Measurements from ENCODE around the gene EPB41L3. TPM values are rescaled to one million over a fixed set of nuclear protein-coding genes. Genes with fewer than 3 reads are reported as not detected.

EPB41L3 gene
- total and polyA plus RNA-seq, 2 experiments from 2014 or later: 8.0 to 11.7 TPM

DNA sequence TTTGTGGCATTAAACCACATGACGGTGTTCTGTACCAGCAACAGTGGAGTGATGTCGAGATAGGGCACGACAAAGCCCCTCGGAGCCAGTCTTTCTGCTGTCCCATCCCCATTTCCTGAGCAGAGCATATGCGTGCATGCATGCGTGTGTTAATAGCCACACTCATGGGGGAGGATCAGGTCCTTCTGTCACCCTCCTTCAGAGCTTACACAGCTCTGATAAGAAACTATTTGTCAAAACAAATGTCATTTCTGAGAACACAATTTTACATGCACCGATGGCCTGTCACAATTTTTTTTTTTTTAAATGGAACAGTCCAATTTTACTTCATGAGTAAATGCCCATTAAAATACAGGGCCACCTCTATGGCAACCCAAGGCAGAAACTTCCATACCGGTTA, 152.4 kb downstream of the EPB41L3 start:
- Histone ChIP-seq H2AFZ (no peak overlapping the region), H3K27me3 (ENCODE audit: insufficient read depth) (no peaks in the 10 kb centered on the region), H3F3A (replicated peaks; ENCODE audit: low read depth) (no peaks in the 10 kb centered on the region), H3K4me3 (no peak overlapping the region), H4K20me1 (replicated peaks; ENCODE audit: insufficient read depth) (no peaks in the 10 kb centered on the region), H3K27ac (ENCODE audit: low read depth) (no peak overlapping the region), H3K4me2 (no peak overlapping the region), H3K9me2 (ENCODE audit: insufficient read depth) (no peaks in the 10 kb centered on the region), H3K79me2 (replicated peaks; ENCODE audit: insufficient read depth) (no peaks in the 10 kb centered on the region), H3K36me3 (ENCODE audit: insufficient read depth) (no peaks in the 10 kb centered on the region), H3K4me1 (ENCODE audit: insufficient read depth) (no peaks in the 10 kb centered on the region)
- Mint-ChIP-seq H3K4me3 (no peak overlapping the region), H3K36me3 (ENCODE audit: low read depth) (no peaks in the 10 kb centered on the region), H3K9me3 (no peaks in the 10 kb centered on the region), H3K27ac (no peak overlapping the region), H3K4me1 (no peaks in the 10 kb centered on the region), H3K27me3 (ENCODE audit: insufficient read depth, low read depth, poor library complexity) (no peaks in the 10 kb centered on the region)
- ATAC-seq (no peak), DNase-seq (ENCODE audit: low spot score) (no peak)
- TF ChIP-seq ETS1 (IDR thresholded peaks at IDR 0.05) (no peak), ZNF114 (CRISPR knock-in tag; IDR thresholded peaks at IDR 0.05) (no peak), STAT1 (IDR thresholded peaks at IDR 0.05; ENCODE audit: unreplicated experiment) (no peak), REST (IDR thresholded peaks at IDR 0.05; ENCODE audit: unreplicated experiment) (no peak), EZH2phosphoT487 (IDR thresholded peaks at IDR 0.05; ENCODE audit: unreplicated experiment) (no peak), POLR2AphosphoS5 (IDR thresholded peaks at IDR 0.05; ENCODE audit: low read depth) (no peak)

- Mint-ChIP-seq H3K36me3 (ENCODE audit: low read depth) (no peaks in the 10 kb centered on the region), H3K4me1 (no peaks in the 10 kb centered on the region)
- no peaks in the 10 kb centered on the region for H3K27me3 ChIP-seq (ENCODE audit: insufficient read depth)
- TF ChIP-seq JUNB (IDR thresholded peaks at IDR 0.05; ENCODE audit: unreplicated experiment) (no peak), CREB1 (CRISPR knock-in tag; IDR thresholded peaks at IDR 0.05; ENCODE audit: low read depth) (no peak), NANOG (IDR thresholded peaks at IDR 0.05; ENCODE audit: borderline replicate concordance) (no peak), EZH2 (IDR thresholded peaks at IDR 0.05; ENCODE audit: low read depth, unreplicated experiment) (no peak), ETS1 (IDR thresholded peaks at IDR 0.05) (no peak), REST (IDR thresholded peaks at IDR 0.05; ENCODE audit: unreplicated experiment) (no peak), POLR2AphosphoS5 (IDR thresholded peaks at IDR 0.05; ENCODE audit: low read depth) (no peak), ZNF331 (CRISPR knock-in tag; IDR thresholded peaks at IDR 0.05; ENCODE audit: low read depth) (no peak), EZH2phosphoT487 (IDR thresholded peaks at IDR 0.05; ENCODE audit: unreplicated experiment) (no peak)
- TF ChIP-seq, protein P1, sequence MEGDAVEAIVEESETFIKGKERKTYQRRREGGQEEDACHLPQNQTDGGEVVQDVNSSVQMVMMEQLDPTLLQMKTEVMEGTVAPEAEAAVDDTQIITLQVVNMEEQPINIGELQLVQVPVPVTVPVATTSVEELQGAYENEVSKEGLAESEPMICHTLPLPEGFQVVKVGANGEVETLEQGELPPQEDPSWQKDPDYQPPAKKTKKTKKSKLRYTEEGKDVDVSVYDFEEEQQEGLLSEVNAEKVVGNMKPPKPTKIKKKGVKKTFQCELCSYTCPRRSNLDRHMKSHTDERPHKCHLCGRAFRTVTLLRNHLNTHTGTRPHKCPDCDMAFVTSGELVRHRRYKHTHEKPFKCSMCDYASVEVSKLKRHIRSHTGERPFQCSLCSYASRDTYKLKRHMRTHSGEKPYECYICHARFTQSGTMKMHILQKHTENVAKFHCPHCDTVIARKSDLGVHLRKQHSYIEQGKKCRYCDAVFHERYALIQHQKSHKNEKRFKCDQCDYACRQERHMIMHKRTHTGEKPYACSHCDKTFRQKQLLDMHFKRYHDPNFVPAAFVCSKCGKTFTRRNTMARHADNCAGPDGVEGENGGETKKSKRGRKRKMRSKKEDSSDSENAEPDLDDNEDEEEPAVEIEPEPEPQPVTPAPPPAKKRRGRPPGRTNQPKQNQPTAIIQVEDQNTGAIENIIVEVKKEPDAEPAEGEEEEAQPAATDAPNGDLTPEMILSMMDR (conservative IDR thresholded peaks at IDR 0.05; ENCODE audit: low read depth in 2 of 2): no peak
Observed at GRCh38 chr18:5389356-5389755, 154.4 kb downstream of the EPB41L3 start.

More at GRCh38 chr18:5389356-5389755, 154.4 kb downstream of the EPB41L3 start:
- Histone ChIP-seq H3K36me3 (ENCODE audit: insufficient read depth) (no peaks in the 10 kb centered on the region), H3K27ac (ENCODE audit: low read depth) (no peak overlapping the region), H3K79me2 (replicated peaks; ENCODE audit: insufficient read depth) (no peaks in the 10 kb centered on the region), H4K20me1 (replicated peaks; ENCODE audit: insufficient read depth) (no peaks in the 10 kb centered on the region; the same call in 1 of the 2 replicates), H3K9me2 (ENCODE audit: insufficient read depth) (no peaks in the 10 kb centered on the region), H3K4me2 (no peak overlapping the region), H2AFZ (no peak overlapping the region), H3K4me3 (no peak overlapping the region), H3K4me1 (ENCODE audit: insufficient read depth) (no peaks in the 10 kb centered on the region), H3F3A (replicated peaks; ENCODE audit: low read depth) (no peaks in the 10 kb centered on the region)
- no peaks in the 10 kb centered on the region for H3K27me3 Mint-ChIP-seq (ENCODE audit: insufficient read depth, low read depth, poor library complexity)
- no peak overlapping the region for H3K4me3 Mint-ChIP-seq
- no peak overlapping the region for H3K27ac Mint-ChIP-seq
- H3K9me3 Mint-ChIP-seq: no peaks in the 10 kb centered on the region
- DNase-seq (ENCODE audit: low spot score) (no peak), ATAC-seq (no peak)
